ENCODE measurements around the gene CTAGE8.
"Not testable (repeated sequence)": the region's sequence is repeated elsewhere in the genome, so short reads cannot be mapped to it uniquely, and the experiment has no call there.

CTAGE8 gene

DNA sequence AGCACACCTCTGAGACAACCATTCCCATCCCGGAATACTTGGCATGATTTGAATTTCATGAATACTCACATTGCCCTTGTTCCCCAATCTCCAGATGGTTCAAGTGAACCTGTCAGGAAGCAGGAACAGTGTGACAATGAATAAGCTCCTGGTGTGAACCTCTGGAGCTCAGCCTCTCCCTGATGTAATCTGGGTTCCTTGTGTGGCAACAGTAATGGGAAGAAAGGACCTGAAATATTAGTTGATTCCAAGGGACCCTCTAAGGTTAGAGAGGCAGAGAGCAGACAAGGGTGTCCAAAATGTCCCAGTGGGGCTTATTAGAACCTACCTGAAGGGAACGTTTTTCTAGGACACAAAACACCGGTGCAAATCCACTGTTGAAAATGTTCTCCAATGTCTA, 13.0 kb downstream of the CTAGE8 start:
- no peak for DNase-seq

DNA sequence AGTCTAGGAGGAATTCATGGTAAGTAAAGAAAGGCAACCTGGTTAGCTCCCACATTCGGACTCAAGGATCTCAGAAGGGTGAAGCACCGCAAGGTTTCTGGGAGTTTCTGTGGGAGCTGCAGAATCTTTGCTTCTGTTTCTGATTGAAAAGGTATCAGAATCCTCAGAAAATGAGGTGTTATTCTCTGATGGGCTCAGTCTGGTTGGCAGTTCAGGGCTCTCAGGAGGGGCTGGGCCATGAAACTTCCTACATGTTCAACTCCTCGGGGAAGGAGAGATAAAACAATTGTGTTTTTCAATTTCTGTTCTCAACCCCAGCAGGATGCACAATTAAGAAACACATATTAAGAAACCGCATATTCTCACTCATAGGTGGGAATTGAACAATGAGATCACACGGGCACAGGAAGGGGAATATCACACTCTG, 13.6 kb downstream of the CTAGE8 start:
- no peak for DNase-seq

DNA sequence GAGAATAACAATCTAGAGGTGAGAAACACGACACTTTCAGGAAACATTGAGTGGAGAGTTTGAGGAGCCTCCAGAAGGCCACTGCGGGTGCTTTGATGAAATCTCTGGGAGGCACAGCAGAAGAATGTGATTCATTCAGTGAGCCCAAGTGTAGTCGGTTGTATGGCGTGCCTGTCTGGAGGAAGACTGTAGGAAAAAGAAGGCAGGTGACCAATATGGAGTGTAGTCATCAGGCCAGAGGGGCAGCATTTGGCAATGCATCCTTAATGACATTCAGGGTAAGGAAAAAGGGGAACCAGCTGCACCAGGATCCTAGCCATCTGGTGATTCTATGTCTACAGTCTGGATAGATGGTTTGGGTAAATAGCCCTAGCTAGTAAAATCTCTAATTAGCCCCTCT, 16.8 kb downstream of the CTAGE8 start:
- not testable (repeated sequence) for DNase-seq

DNA sequence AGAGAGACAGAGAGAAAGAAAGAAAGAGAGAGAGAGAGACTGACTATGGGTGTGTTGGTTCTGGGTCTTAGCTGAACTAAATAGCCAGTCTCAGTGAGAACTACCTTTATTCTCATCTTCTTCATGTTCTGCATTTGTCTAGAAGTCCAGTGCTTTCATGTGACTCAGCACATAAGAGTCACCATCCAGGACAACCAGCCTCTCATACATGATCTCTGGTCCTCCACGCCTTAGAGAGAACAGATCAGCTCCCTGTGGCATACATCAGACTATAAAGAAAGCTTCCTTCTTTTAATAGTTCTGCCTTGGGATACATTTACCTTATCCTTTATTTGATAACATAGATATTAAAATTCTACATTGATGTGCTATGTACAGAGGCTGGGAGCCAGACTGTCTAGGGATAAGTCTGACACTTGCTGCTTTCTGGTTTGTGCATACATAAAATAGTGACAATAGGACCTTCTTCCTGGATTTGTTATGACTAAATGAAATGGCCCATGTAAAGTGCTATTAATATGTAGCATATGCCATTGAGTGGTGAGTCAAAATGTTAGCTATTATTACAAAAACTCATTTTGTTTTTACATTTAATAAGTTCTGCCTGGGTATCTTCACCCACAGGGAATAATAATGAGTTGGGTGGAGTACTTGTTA, 21.3 kb downstream of the CTAGE8 start:
- DNase-seq, result not testable (repeated sequence)

DNA sequence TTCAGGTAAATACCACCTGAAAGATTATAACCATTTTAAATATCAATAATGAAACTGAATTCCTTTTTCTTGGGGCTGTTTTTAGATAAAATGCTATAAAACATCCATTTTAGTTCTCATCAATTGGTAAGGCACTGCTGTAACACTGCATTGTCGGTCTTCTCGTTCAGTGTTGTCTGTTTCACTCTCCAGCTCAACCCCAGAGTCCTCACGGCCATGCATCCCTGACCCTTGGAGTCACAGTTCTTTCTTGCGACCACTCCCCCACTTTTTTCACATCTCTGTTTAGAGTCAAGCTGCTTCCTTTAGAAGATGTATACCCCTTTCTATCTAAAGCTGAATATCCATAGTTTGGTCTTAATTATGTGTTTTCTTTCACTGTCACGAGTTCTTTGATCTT, 22.1 kb downstream of the CTAGE8 start:
- not testable (repeated sequence) for DNase-seq

DNA sequence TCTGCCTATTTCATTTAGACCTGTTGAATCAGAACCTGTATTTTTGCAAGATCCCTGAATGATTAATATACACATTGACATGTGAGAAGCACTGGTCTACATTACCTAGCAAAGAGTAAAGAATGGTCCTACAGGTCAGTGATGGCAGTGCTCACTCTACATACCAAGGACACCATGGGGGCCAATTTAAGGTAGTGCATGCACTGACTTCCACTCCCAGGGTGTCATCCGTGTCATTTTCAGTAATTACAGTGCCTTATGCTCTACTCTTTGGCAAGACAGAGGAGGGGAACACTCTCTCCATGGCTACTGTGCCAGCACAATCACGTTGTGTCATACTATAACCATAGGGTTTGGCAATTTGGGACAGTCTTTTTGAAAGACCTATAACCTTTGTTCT, 23.7 kb downstream of the CTAGE8 start:
- DNase-seq, result not testable (repeated sequence)

DNA sequence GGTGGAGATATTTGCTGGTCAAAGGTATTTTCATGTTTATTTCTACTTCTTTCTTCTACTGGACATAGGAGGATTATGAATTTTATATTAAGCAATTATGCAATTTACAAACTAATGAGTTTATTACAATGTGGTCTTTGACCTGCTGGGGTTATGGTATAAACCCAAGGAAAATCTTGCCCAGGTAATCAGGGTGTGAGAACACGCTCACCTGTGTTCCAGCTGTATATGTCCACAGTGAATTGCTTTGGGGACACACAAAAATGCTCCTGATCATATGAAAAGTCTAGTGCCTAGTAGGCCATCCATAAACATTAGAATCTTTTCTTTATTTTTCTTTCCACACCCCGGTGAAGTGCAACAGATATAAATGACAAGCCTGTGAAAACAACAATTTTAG, 29.7 kb downstream of the CTAGE8 start, which contains the start of gene OR2A42:
Gene OR2A42, minus strand, starts transcription at position 241 of the 400 bp plus-strand sequence. CDS start 6,762 bp downstream, outside the sequence.
- DNase-seq, result not testable (repeated sequence)

DNA sequence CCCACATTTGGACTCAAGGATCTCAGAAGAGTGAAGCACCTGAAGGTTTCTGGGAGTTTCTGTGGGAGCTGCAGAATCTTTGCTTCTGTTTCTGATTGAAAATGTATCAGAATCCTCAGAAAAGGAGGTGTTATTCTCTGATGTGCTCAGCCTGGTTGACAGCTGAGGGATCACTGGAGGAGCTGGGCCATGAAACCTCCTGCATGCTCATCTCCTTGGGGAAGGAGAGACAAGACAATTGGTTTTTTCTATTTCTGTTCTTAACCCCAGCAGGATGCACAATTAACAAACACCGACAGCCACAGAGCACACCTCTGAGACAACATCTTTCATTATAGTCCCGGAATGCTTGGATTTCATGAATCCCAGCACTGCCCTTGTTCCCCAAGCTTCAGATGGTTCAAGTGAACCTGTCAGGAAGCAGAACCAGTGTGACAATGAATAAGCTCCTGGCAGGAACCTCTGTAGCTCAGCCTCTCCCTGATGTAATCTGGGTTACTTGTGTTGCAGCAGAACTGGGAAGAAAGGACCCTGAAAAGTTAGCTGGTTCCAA, 30.5 kb downstream of the CTAGE8 start:
- DNase-seq, result not testable (repeated sequence)

DNA sequence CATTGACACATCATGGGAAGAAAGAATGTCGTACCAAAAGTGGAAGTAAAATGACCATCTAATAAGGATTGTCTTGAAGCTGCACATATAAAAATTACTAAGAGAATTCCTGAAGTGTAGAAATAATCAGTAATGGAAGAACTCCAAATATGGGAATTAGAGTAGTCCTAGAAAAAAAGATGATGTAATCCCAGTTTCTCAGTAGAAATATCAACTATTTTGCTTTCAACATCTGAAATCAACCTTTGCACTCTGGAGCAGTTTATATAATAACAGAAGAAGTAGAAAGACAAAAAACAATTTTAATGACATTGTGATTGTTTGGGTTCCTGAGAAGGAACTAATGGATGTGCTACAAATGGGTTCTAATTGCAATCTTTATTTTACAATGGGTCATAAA, 36.0 kb downstream of the CTAGE8 start:
- not testable (repeated sequence) for DNase-seq

DNA sequence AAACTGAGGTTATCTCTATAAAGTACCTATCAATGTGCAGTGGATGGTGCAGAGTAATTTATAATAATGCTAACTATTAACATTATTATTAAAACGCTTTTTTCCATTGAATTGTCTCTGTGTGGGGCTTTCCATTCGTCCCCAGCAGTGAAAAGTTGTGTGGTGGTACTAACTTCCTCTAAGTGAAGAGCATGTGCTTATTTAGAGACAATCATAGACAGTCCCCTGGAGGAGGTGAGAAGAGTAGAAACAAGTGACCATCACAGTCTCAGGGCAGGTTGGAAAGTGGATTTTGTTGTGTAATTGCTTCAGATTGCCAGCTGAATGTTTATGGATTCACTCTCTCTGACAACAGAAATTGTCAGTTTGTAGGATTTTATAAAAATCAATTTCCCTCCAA, 38.1 kb downstream of the CTAGE8 start:
- DNase-seq, result not testable (repeated sequence)

DNA sequence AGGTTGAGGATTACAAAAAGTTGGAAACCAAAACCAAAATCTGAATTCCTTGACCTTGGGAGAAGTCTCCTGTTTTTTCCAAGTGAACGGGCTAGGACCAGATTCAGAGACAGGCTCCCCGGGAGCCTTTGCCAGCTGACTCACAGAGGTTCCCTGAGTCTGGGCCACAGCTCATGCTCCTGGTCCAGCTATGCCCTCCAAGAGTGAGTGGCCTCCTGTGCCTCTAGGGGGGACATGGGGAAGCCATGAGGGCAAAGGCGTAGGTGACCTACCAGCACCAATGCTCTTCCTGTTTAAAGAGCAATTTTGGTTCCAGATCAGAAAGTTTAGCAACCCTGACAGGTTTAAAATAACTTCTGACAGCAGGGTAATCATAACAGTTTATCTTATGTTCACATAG, 40.3 kb downstream of the CTAGE8 start:
- DNase-seq, result not testable (repeated sequence)

DNA sequence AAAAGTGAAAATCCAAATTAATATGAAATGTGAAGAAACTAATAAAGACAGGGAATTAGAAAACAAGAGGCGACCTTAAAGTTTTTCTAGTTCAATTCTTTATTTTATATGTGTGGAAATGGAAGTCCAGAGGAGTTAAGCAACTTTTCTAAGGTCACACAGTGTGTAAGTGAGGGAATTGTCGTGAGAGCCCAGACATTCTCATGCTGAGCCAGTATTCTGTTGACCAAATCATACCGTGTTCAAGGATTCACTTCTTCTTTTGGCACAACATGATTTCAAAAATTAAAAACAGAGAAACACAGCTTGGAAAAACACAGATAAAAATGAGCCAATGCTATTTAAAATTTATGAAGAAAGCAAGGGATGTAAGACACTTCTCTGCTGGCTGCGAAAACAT, 42.2 kb downstream of the CTAGE8 start:
- DNase-seq, result not testable (repeated sequence)

DNA sequence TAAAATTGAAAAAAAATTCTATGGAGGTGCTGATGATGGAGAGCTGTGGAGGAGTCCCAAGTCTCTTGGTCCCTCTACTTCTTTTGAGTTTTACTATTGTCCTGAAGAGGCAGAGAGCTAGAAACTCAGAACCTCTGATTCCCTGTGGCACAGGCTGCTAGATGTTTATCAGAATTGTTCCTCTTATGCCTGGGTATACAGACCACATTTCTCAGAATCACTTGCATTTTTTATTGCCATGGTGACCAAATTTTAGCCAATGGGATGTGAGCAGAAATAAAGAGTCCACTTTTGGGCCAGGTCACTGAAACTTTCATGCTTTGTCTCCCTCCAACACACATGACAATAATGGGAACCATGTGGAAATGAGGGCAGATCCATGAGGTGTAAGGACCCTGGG, 45.4 kb downstream of the CTAGE8 start:
- not testable (repeated sequence) for DNase-seq

DNA sequence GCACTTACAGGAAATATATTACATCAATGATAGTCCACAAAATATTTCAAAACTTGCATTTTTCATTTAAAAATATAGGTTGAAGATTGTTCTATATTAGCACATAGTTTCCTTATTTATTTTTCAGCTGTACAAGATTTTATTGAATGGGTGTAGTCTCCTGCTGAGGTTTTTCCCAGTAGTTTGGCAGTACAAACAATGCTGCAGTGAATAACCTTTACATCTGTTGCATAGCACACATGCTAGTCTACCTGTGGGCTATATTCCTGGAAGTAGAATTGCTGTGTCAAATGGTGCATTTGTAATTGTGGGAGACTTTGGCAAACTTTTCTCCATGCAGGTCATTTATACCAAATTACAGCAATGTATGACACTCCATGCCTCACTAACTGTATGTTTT, 48.6 kb downstream of the CTAGE8 start:
- not testable (repeated sequence) for DNase-seq

DNA sequence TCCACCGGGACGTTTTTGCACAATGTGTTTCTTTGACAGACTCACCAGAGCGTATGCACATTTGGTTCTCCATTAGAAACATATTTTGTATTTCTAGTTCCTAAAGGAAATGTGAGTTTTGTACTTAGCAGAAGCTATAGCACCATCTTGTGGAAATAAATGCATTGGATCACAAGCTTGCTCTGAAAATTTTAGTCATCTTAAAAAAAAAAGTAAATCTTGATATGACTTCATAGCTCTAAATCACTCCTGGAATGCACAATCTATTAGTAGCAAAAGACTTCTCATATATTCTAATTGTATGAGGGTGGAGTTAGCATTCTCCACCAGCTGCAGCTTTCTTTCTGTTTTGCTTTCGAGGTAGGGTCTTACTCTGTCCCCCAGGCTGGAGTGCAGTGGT, 49.9 kb downstream of the CTAGE8 start:
- DNase-seq, result not testable (repeated sequence)

DNA sequence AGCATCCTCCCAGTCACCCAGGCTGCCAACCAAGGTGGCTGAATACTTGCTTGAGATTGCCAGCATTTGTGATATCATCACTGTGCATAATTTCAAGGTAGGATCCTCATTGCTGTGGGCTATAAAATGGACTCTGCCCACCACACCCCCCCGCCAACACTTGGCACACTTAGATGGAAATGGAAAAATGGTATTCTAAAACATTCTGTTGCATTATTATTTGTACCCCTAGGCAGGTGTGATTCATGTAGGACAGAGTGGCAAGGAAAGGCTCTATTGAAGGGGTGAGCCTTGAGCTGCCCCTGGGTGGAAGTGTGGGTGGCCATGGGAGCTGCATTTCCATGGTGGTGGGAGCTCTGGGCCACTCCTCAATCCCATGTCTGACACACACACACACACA, 50.5 kb downstream of the CTAGE8 start:
- DNase-seq, result not testable (repeated sequence)

DNA sequence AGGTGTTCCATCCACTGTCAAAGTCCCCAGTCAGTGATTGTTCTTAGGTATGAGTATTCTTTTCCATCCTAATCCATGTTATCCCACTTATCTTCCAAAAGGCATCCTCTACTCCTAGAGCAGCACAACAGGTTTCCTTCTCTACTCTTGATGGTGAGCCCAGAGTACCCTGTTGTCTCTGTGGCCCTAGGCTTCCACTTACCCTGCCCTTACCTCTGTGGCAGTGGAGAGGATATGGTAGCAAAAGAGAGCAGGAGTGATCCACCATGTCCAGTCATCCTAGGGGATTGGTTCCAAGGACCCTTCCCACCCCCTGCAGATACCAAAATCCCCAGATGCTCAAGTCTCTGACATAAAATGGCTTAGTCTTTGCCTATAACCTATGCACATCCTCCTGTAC, 51.9 kb downstream of the CTAGE8 start:
- DNase-seq, result not testable (repeated sequence)
